Measurements from ENCODE around the gene ZNF333. TPM values are rescaled to one million over a fixed set of nuclear protein-coding genes. Genes with fewer than 3 reads are reported as not detected.

Gene ZNF333
- 1 to 10 TPM; 4.0 to 6.9 TPM for polyA plus RNA-seq

DNA sequence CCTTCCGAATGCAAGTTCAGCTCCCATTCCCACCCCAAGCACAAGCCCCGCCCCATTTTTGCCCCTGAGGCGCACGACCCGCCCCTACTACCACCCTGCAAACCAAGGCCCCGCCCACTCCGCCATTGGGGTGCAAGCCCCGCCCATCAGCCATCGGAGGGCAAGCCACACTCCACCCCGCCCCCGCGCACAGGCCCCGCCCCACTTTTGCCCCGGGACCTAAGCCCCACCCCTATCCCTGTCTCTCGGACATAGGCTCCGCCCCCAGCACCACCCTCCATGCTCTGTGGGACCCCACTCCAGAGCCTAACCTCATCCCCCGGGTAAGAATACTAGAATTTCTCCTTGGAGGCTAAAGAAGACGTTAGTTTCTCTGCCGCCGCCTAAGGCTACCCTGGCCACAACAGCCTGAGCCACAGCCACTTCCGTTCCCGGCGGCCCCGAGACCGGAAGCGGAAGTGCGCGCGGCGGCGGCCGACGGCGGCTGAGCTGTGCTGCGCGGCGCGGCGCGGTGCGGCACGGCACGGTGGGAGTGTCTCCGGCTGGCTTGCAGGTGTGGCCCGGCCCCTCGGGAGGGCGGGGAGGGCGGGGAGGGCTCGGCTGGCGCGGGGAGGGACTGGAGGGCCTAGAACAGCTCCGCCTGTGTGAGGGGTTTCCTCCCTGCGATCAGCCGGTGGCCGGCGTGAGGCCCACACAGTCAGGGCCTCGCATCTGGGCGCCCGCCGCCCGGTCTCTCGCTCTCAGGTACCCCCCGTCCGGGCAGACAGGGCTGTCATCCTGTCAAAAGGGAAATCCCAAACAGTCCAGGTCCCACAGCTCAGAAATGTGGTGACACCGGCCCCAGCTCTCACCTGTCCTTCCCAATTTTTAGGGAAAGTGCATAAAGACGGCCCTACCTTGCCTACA, at the start of gene ZNF333:
Gene ZNF333, plus strand, starts transcription at position 451 of the 906 bp plus-strand sequence. CDS start 3,444 bp downstream, outside the sequence.
- WGBS, 2 donors: 0% methylated on average over 62 to 66 of the region's 66 CpGs
- Histone ChIP-seq H3K27me3 (ENCODE audit: control insufficient read depth in 1 of 2, insufficient read depth in 2 of 2, low read length in 2 of 2) (no peaks in the 10 kb centered on the region), H3K4me3 (ENCODE audit: low read depth in 1 of 2, low read length in 2 of 2) (peak within 1 kb of the TSS; percentile 82 to 83), H3K27ac (ENCODE audit: low read depth in 2 of 2, low read length in 1 of 2) (peak within 1 kb of the TSS; percentile 94 to 96), H3K9me3 (ENCODE audit: control insufficient read depth in 2 of 2, insufficient read depth in 1 of 2, low read depth in 1 of 2, low read length in 1 of 2) (no peaks in the 10 kb centered on the region), H3K36me3 (ENCODE audit: control insufficient read depth in 2 of 2, insufficient read depth in 2 of 2, low read length in 1 of 2) (peaks cover 3% of the 10 kb centered on the region in 2 donors), H3K4me1 (ENCODE audit: control insufficient read depth in 2 of 2, insufficient read depth in 2 of 2, low read length in 1 of 2) (no peaks in the 10 kb centered on the region)

DNA sequence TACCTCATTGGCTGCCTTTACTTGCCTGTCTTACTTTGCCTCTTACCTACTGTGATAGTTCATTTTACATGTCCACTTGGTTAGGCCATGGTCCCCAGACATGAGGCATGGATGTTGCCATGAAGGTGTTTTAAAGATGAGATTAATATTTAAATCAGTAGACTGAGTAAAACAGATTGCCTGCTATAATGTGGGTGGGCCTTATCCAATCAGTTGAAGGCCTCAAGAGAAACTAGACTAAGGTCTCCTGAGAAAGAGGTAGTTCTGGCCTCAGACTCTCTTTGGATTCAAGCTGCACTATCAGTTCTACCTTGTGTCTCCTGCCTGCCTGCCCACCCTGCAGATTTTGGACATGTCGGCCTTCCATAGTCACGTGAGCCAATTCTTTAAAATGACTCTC, 41.3 kb upstream of the ZNF333 start:
- WGBS, 2 donors: 88 to 94% methylated on average over 2 of the region's 2 CpGs
- Histone ChIP-seq H3K4me1 (ENCODE audit: control insufficient read depth in 2 of 2, insufficient read depth in 2 of 2, low read length in 1 of 2) (no peaks in the 10 kb centered on the region), H3K9me3 (ENCODE audit: control insufficient read depth in 2 of 2, insufficient read depth in 1 of 2, low read depth in 1 of 2, low read length in 1 of 2) (no peaks in the 10 kb centered on the region), H3K4me3 (ENCODE audit: low read depth in 1 of 2, low read length in 2 of 2) (no peak overlapping the region), H3K27me3 (ENCODE audit: control insufficient read depth in 1 of 2, insufficient read depth in 2 of 2, low read length in 2 of 2) (no peaks in the 10 kb centered on the region), H3K27ac (ENCODE audit: low read depth in 2 of 2, low read length in 1 of 2) (no peak overlapping the region), H3K36me3 (ENCODE audit: control insufficient read depth in 2 of 2, insufficient read depth in 2 of 2, low read length in 1 of 2) (no peaks in the 10 kb centered on the region)

DNA sequence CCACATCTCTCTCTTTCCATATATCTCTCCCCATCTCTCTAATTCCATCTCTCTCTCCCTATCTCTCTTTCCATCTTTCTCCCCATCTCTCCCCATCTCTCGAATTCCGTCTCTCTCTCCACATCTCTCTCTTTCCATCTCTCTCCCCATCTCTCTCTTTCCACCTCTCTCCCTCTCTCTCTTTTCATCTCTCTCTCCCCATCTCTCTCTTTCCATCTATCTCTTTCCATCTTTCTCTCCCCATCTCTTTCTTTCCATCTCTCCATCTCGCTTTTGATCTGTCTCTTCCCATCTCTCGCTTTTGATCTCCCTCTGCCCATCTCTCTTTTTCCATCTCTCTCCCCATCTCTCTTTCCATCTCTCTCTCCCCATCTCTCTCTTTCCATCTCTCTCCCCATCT, 40.8 kb upstream of the ZNF333 start:
- Histone ChIP-seq H3K27ac (ENCODE audit: low read depth in 2 of 2, low read length in 1 of 2) (no peak overlapping the region), H3K9me3 (ENCODE audit: control insufficient read depth in 2 of 2, insufficient read depth in 1 of 2, low read depth in 1 of 2, low read length in 1 of 2) (no peaks in the 10 kb centered on the region), H3K36me3 (ENCODE audit: control insufficient read depth in 2 of 2, insufficient read depth in 2 of 2, low read length in 1 of 2) (no peaks in the 10 kb centered on the region), H3K27me3 (ENCODE audit: control insufficient read depth in 1 of 2, insufficient read depth in 2 of 2, low read length in 2 of 2) (no peaks in the 10 kb centered on the region), H3K4me1 (ENCODE audit: control insufficient read depth in 2 of 2, insufficient read depth in 2 of 2, low read length in 1 of 2) (no peaks in the 10 kb centered on the region), H3K4me3 (ENCODE audit: low read depth in 1 of 2, low read length in 2 of 2) (no peak overlapping the region)
- whole genome bisulfite sequencing, 2 donors: 61 to 66% methylated on average over 4 of the region's 4 CpGs

DNA sequence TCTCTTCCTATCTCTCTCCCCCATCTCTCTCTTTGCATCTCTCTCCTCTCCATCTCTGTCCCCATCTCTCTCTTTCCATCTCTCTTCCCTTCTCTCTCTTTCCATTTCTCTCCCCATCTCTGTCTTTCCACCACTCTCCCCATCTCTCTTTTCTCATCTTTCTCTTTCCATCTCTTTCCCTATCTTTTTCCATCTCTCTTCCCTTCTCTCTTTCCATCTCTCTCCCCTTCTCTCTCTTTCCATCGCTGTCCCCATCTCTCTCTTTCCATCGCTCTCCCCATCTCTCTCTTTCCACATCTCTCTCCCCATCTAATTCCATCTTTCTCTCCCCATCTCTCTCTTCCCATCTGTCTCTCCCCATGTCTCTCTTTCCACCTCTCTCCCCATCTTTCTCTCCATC, 39.7 kb upstream of the ZNF333 start:
- WGBS, 2 donors: 63 to 72% methylated on average over 2 of the region's 2 CpGs
- Histone ChIP-seq H3K4me1 (ENCODE audit: control insufficient read depth in 2 of 2, insufficient read depth in 2 of 2, low read length in 1 of 2) (no peaks in the 10 kb centered on the region), H3K27me3 (ENCODE audit: control insufficient read depth in 1 of 2, insufficient read depth in 2 of 2, low read length in 2 of 2) (no peaks in the 10 kb centered on the region), H3K36me3 (ENCODE audit: control insufficient read depth in 2 of 2, insufficient read depth in 2 of 2, low read length in 1 of 2) (no peaks in the 10 kb centered on the region), H3K4me3 (ENCODE audit: low read depth in 1 of 2, low read length in 2 of 2) (no peak overlapping the region), H3K9me3 (ENCODE audit: control insufficient read depth in 2 of 2, insufficient read depth in 1 of 2, low read depth in 1 of 2, low read length in 1 of 2) (no peaks in the 10 kb centered on the region), H3K27ac (ENCODE audit: low read depth in 2 of 2, low read length in 1 of 2) (no peak overlapping the region)

DNA sequence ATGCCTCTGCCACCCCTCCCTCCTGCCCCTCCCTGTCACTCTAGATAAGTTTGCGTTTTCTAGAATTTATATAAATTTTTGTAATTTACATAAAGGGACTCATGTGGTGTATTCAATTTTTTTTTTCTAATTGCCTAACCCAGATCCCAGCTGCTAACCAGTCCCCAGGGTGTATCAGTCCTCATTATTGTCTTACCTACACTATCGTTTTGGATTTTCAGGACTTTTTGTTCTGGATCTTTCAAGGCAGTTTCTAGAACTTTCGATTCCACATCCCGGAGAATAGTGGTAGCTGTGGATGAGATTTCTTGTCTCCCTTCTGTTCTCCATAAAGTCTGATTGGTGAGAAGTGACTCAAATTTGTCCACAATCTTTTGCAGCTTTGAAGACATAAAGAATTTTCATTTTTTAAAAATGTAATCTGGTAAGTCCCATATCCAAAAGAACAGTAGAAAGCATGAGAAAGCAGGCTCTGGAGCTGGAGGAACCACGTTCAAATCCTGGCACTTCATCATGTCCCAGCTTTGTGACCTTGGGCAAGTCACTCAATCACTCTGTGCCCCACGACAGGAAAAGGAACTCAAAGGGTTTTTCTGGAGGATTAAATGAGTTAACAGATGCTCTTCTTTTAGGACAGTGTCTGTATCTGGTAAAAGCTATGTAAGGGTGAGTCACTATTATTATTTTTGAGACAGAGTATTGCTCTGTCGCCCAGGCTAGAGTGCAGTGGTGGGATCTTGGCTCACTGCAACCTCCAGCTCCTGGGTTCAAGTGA, 34.9 kb upstream of the ZNF333 start:
- WGBS, 2 donors: 61 to 65% methylated on average over 7 of the region's 7 CpGs
- H3K27ac ChIP-seq (ENCODE audit: low read depth in 2 of 2, low read length in 1 of 2): no peak overlapping the region
- no peaks in the 10 kb centered on the region for H3K27me3 ChIP-seq (ENCODE audit: control insufficient read depth in 1 of 2, insufficient read depth in 2 of 2, low read length in 2 of 2)
- H3K4me1 ChIP-seq (ENCODE audit: control insufficient read depth in 2 of 2, insufficient read depth in 2 of 2, low read length in 1 of 2): no peaks in the 10 kb centered on the region
- no peaks in the 10 kb centered on the region for H3K9me3 ChIP-seq (ENCODE audit: control insufficient read depth in 2 of 2, insufficient read depth in 1 of 2, low read depth in 1 of 2, low read length in 1 of 2)
- no peaks in the 10 kb centered on the region for H3K36me3 ChIP-seq (ENCODE audit: control insufficient read depth in 2 of 2, insufficient read depth in 2 of 2, low read length in 1 of 2)
- no peak overlapping the region for H3K4me3 ChIP-seq (ENCODE audit: low read depth in 1 of 2, low read length in 2 of 2)

DNA sequence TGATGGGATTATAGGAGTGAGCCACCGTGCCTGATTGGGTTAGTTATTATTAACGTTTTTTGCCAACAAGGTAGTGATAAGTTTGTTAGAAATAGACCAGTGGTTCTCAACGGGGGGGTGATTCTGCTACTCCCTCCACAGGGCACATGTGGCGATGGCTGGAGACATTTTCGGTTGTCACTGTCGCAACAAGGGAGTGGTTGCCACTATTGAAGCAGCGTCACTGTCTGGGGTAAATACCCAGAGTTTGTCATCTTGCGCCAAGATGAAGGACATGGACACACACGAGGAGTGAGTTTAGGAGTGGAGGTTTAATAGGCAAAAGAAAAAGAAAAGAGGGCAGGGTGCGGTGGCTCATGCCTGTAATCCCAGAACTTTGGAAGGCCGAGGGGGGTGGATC, 34.1 kb upstream of the ZNF333 start:
- no peaks in the 10 kb centered on the region for H3K27me3 ChIP-seq (ENCODE audit: control insufficient read depth in 1 of 2, insufficient read depth in 2 of 2, low read length in 2 of 2)
- H3K9me3 ChIP-seq (ENCODE audit: control insufficient read depth in 2 of 2, insufficient read depth in 1 of 2, low read depth in 1 of 2, low read length in 1 of 2): no peaks in the 10 kb centered on the region
- 69 to 70% methylated on average over 11 of the region's 11 CpGs for WGBS, 2 donors
- no peak overlapping the region for H3K4me3 ChIP-seq (ENCODE audit: low read depth in 1 of 2, low read length in 2 of 2)
- H3K4me1 ChIP-seq (ENCODE audit: control insufficient read depth in 2 of 2, insufficient read depth in 2 of 2, low read length in 1 of 2): no peaks in the 10 kb centered on the region
- H3K27ac ChIP-seq (ENCODE audit: low read depth in 2 of 2, low read length in 1 of 2): no peak overlapping the region
- H3K36me3 ChIP-seq (ENCODE audit: control insufficient read depth in 2 of 2, insufficient read depth in 2 of 2, low read length in 1 of 2): no peaks in the 10 kb centered on the region

DNA sequence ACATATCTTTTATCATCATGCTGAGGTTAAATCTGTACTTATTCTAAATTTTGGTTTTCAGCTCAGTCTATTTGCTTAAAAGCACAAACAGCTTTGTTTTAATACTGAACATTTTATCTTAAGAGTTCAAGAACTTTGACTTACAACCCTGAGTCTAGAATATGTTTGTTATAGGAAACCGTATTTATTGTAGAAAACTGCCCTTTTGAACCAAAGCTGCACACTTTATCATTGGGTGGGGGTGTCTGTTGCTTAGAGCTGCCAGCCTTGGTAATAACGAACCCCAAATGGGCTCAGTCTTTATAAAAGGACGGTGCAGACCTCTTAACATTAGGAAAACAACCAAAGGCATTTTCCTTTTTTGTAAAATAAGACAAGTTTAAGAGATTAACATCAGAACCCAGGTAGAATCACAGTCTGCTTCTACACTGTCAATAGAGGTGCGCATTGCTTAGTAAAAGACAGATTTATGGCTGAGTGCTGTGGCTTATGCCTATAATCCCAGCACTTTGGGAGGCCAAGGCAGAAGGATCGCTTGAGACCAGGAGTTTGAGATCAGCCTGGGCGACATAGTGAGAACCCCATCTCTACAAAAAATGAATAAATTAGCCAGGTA, 29.9 kb upstream of the ZNF333 start:
- Histone ChIP-seq H3K4me1 (ENCODE audit: control insufficient read depth in 2 of 2, insufficient read depth in 2 of 2, low read length in 1 of 2) (no peaks in the 10 kb centered on the region), H3K27me3 (ENCODE audit: control insufficient read depth in 1 of 2, insufficient read depth in 2 of 2, low read length in 2 of 2) (no peaks in the 10 kb centered on the region), H3K4me3 (ENCODE audit: low read depth in 1 of 2, low read length in 2 of 2) (no peak overlapping the region), H3K36me3 (ENCODE audit: control insufficient read depth in 2 of 2, insufficient read depth in 2 of 2, low read length in 1 of 2) (no peaks in the 10 kb centered on the region), H3K27ac (ENCODE audit: low read depth in 2 of 2, low read length in 1 of 2) (no peak overlapping the region), H3K9me3 (ENCODE audit: control insufficient read depth in 2 of 2, insufficient read depth in 1 of 2, low read depth in 1 of 2, low read length in 1 of 2) (no peaks in the 10 kb centered on the region)
- WGBS, 2 donors: 54 to 59% methylated on average over 6 of the region's 6 CpGs

DNA sequence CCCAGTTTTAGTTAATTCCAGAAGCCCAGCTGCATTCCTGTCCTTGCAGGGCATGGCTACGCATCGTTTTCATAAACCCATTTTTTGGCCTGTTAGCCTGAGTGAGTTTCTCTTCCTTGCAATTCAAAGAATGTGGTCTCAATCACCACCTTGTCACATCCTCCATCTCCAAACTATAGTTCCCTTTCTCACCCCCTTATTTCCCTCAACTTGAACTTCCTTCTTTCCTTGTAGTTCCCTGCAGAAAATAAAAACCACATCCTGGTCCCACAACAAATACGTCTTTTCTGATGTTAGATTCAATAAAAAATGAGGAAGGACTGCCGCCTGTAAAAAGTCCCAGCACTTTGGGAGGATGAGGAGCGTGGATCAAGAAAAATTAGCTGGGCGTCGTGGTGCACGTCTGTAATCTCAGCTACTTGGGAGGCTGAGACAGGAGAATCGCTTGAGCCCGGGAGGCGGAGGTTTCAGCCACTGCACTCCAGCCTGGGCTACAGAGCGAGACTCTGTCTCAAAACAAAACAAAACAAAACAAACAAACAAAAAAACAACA, 28.4 kb upstream of the ZNF333 start:
- 64 to 70% methylated on average over 12 of the region's 12 CpGs for WGBS, 2 donors
- Histone ChIP-seq H3K4me3 (ENCODE audit: low read depth in 1 of 2, low read length in 2 of 2) (no peak overlapping the region), H3K27me3 (ENCODE audit: control insufficient read depth in 1 of 2, insufficient read depth in 2 of 2, low read length in 2 of 2) (no peaks in the 10 kb centered on the region), H3K4me1 (ENCODE audit: control insufficient read depth in 2 of 2, insufficient read depth in 2 of 2, low read length in 1 of 2) (no peaks in the 10 kb centered on the region), H3K9me3 (ENCODE audit: control insufficient read depth in 2 of 2, insufficient read depth in 1 of 2, low read depth in 1 of 2, low read length in 1 of 2) (no peaks in the 10 kb centered on the region), H3K27ac (ENCODE audit: low read depth in 2 of 2, low read length in 1 of 2) (no peak overlapping the region), H3K36me3 (ENCODE audit: control insufficient read depth in 2 of 2, insufficient read depth in 2 of 2, low read length in 1 of 2) (no peaks in the 10 kb centered on the region)

DNA sequence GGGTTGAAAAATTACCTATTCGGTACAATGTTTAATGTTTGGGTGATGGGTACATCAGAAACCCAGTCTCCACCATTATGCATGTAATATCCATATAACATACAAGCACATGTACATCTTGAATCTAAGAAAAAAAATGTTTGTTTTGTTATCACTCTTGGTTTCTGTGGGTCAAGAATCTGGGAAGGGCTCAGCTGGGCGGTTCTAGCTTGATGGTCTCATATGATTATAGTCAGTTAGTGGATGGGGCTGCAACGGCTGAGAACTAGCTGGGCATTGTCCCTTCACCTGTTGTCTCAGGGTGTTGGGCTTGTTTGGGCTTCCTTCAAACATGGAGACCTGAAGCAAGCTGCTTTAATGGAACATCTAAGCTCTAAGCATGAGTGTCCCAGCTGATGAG, 19.9 kb upstream of the ZNF333 start:
- Histone ChIP-seq H3K27ac (ENCODE audit: low read depth in 2 of 2, low read length in 1 of 2) (no peak overlapping the region), H3K4me3 (ENCODE audit: low read depth in 1 of 2, low read length in 2 of 2) (no peak overlapping the region), H3K27me3 (ENCODE audit: control insufficient read depth in 1 of 2, insufficient read depth in 2 of 2, low read length in 2 of 2) (no peaks in the 10 kb centered on the region), H3K36me3 (ENCODE audit: control insufficient read depth in 2 of 2, insufficient read depth in 2 of 2, low read length in 1 of 2) (no peaks in the 10 kb centered on the region), H3K9me3 (ENCODE audit: control insufficient read depth in 2 of 2, insufficient read depth in 1 of 2, low read depth in 1 of 2, low read length in 1 of 2) (peaks cover 0 to 5% of the 10 kb centered on the region in 2 donors), H3K4me1 (ENCODE audit: control insufficient read depth in 2 of 2, insufficient read depth in 2 of 2, low read length in 1 of 2) (no peaks in the 10 kb centered on the region)
- 74 to 84% methylated on average over 3 of the region's 3 CpGs for WGBS, 2 donors

All from esophagus (tissue), 2 donors.